ENCODE measurements around the gene RELT.

The RELT gene

DNA sequence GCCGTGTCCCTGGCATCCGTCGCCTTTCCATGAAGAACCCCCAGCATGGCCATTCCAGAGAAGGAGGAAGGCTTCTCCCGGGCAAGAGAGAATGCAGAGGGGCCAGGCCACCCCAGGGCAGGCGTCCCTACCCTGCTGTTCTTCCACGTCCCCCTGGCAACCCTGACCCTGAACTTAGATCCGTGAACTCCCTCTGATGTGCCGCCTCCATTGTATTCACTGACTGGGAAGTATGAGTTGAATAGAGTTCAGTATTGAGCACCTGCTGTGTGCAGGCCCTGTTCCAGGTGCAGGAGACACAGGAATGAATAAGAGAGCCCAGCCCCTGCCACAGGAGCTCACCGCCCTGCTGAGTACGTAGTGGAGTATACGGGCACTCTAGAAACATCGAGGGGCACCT, 29.1 kb upstream of the RELT start:
- no peak for DNase-seq (ENCODE audit: low read depth)

DNA sequence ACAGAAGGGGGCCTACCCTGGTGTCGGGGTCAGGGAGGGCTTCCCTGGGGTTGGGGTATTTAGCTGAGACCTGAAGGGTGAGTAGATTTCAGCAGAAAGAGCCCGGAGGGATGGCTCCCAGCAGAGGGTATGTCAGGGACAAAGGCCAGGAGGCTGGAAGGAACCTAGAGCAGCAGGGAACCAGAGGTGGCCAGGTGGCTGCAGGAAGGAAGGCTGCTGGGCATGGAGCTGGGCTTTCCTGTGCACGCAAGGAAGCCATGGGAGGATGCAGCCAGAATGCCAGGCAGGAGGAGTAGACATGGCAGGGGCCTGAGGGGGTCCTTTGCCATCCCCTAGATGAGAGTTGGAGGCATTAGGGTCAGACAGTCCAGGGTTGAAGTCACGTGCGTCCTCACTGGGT, 27.4 kb upstream of the RELT start:
- DNase-seq (ENCODE audit: low read depth): no peak

DNA sequence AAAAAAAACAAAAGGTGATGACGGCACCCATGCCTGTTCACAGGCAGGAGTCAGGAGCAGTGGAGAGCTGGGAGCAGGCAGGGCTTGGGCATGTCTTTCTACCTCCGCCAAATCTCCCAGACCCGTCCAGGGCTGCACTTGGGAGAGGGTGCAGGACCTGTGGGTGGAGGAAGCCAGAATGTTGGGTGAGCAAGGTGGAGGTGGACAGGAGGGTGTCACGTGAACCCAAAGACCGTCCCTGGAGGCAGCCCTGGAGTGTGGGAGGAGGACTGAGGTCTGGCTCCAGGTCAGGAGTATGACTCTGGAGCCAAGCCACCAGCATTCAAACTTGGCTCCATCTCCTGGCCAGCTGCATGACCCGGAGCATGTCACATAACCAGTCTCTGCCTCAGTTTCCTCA, 26.6 kb upstream of the RELT start:
- DNase-seq (ENCODE audit: low read depth): no peak

DNA sequence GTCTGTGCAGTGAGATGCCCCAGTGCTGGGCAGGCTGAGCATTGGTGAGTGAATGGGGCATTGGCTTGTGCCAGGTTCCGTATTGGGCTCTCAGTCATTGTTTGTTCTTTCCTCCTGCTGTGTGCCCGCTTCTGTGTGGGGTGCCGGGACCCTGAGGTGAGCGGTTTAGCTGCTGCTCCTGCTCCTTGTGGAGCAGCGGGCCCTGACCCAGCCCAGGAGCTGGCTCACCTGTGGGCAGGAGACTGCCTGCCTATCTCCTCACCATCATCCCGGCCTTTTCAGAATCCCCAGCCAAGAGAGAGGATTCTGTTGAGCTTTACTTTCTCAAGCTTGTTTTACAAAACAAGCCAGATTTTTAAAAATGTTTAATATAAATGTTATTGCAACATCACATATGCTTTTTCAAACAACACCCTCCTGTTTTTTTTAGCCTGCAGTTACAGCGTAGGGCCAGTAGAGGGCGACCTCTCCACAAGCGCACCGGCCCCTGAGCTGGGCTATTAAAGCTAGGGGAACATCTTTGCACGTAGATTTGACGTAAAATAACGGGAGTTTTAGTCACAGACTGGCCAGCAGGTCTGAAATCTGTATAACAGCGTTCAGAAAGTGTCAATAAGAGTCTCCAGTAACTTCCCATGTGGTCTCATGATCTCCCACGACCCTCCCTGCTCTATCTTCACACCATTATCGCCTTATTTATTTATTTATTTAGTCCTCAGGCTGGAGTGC, 25.1 kb upstream of the RELT start:
- peak; percentile 70 for DNase-seq (ENCODE audit: low read depth)

- no peak for DNase-seq (ENCODE audit: low read depth)
These were observed 22.8 kb upstream of the RELT start for GRCh38 chr11:73353422-73353821.

DNA sequence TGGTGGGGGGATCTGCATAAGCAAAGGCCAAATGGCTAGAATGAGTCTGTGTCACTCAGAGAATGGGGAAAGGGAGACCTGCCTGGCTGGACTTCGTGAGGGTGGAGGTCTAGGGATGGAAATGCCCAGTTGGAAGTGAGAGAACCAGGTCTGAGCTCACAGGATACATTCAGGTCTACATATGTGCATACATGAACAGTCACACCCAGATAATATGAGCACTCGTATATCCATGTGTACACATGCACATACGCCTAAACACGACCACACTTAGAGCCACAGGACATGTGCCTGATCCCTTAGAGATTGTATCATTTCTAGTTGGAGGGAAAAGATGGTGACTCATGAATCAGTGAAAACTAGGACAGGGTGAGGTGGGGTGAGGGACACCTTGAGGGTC, 21.1 kb upstream of the RELT start:
- DNase-seq (ENCODE audit: low read depth): no peak

DNA sequence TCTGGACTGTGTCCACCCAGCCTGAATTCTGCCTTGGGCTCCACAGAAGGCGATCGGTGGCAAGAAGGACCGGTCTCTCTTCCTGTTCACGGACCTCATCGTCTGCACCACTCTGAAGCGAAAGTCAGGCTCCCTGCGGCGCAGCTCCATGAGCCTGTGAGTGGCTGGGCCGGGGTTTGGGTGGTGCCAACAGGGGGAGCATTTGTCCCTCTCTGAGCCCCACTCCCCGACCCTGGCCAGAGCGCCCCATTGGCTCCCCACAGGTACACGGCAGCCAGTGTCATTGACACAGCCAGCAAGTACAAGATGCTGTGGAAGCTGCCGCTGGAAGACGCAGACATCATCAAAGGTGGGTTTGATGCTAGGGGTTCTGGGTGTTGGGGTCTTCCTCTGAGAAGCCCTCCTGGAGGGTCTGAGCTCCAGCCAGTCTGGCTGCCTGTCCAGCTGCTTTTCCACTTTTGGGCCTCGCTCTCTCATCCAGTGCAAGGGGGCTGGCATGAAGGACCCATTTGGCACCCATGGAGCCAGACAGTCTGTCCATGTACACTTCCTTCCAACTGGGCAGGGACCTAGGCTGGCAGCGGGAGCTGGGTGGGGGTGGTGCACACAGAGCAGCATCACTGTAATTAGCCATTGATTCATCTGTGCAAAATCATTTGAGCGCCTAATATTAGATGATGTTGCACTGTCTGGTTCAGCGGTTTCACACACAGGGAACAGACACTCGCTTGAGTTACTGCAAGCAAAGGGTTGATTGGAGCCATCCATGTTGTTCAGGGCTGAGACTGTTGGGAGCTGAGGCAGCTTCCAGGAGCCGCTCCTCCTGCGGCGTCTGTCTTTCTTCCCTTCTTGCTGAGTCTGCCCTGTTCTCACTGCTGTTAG, 19.0 kb upstream of the RELT start:
- DNase-seq (ENCODE audit: low read depth): no peak

DNA sequence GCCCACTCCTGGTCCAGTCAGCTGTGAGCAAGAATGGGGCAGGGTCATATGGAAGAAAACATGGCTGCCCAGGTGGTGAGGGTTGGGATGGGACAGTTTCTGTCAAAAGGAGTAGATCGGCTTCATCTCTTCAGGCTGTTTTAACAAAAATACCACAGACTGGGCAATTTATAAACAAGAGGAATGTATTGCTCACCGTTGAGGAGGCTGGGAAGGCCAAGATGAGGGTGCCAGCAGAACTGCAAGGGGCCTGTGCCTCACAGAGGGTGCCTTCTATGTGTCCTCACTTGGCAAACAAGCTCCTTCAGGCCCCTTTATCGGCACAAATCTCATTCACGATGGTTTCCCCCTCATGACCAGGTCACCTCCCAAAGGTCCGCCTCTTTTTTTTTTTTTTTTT, 18.1 kb upstream of the RELT start:
- no peak for DNase-seq (ENCODE audit: low read depth)

GRCh38 chr11:73359341-73359740, 16.9 kb upstream of the RELT start:
- DNase-seq (ENCODE audit: low read depth): no peak

GRCh38 chr11:73359930-73360742, 16.1 kb upstream of the RELT start:
- no peak for DNase-seq (ENCODE audit: low read depth)

GRCh38 chr11:73360743-73361369, 15.3 kb upstream of the RELT start:
- no peak for DNase-seq (ENCODE audit: low read depth)

- DNase-seq (ENCODE audit: low read depth): no peak
These were observed 14.0 kb upstream of the RELT start for GRCh38 chr11:73361953-73362776.

DNA sequence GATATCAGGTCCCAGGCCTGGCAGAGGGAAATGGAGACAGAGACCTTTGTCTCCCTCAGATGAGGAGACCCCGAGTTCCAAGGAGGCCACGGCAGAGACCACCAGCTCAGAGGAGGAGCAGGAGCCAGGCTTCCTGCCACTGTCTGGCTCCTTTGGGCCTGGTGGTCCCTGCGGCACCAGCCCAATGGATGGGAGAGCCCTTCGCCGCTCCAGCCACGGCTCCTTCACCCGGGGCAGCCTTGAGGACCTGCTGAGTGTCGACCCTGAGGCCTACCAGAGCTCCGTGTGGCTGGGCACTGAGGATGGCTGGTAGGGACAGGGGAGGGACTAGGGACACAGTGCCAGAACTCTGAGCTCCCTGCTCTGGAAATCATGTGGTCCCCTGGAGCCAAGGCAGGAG, 13.1 kb upstream of the RELT start:
- no peak for DNase-seq (ENCODE audit: low read depth)

DNA sequence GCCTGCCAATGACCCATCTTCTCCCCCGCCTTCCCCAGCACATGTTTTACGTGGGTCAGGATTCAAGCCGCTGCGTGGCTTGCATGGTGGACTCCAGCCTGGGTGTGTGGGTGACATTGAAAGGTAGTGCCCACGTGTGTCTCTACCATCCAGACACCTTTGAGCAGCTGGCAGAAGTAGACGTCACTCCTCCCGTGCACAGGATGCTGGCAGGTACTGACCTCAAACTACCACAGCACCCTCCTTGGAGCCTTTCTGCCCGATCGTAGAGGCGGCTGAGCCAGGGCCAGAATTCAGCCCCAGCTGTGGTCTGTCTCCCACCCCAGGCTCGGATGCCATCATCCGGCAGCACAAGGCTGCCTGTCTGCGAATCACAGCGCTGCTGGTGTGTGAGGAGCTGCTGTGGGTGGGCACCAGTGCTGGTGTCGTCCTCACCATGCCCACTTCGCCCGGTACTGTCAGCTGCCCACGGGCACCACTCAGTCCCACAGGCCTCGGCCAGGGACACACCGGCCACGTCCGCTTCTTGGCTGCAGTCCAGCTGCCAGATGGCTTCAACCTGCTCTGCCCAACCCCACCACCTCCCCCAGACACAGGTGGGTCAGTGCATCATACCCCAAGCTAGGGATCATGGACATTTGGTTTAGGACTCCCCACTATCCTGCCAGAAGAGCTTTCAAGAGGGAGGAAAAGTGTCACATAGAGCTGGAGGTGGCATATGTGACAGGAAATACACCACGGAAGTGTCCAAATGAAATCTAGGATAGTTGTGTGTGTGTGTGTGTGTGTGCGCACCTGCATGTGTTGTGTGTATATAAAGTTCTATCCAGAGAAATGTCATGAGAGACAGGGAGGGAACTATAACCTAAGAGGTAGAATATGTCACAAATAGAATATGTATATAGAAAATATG, 10.6 kb upstream of the RELT start:
- no peak for DNase-seq (ENCODE audit: low read depth)

- DNase-seq (ENCODE audit: low read depth): no peak
These were observed 10.0 kb upstream of the RELT start for GRCh38 chr11:73366265-73366610.

GRCh38 chr11:73366953-73367352, 9.2 kb upstream of the RELT start:
- no peak for DNase-seq (ENCODE audit: low read depth)

DNA sequence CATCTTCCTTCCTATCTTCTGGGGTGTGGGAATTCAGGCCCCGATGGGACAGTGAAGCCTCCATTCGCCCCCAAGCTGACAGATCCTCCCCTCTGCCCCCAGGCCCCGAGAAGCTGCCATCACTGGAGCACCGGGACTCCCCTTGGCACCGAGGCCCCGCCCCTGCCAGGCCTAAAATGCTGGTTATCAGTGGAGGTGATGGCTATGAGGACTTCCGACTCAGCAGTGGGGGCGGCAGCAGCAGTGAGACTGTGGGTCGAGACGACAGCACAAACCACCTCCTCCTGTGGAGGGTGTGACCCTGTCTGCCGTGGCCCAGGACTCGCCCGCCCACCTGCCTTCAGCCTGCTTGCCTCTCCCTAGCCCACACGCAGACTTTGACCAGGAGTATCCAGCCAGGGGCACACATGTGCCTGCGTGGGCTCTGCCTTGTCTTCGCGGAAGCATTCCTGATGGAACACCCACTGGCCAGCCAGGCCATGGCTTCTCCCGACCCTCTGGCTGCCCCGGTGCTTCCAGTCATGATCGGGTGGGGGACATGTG, 8.6 kb upstream of the RELT start:
- DNase-seq (ENCODE audit: low read depth): no peak

DNA sequence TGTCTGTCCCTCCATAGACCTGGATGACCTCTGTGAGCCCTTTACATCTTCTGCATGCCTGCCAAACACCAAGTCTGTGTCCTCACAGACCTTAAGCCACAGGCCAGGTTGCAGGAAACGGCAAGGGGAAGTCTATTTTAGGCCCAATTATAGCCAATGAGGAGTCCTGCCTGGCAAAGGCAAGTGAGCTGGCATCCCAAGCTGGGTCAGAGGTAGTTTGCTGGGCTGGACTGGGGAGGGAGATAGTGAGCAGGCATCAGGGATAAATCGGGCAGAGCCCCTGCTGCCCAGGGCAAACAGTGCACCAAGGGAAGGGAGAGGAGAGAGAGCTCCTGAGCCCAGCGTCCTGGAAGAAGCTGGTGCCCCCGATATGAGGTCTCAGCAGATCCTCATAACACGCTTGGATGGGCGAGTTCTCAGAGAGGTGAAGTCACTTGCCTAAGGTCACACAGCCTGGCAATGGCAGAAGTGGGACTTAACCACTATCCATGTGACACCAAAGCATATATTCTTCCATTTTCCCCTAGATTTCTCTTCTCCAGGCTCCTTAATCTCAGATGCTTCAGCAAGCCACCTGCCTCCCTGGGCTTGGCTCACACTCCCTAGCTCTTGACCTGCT, 3.7 kb upstream of the RELT start:
- peak; percentile 23 for DNase-seq (ENCODE audit: low read depth)

GRCh38 chr11:73374151-73374550, 2.0 kb upstream of the RELT start:
- peak; percentile 68 for DNase-seq (ENCODE audit: low read depth)

- DNase-seq (ENCODE audit: low read depth): no peak
These were observed 404 bp upstream of the RELT start for GRCh38 chr11:73375830-73376159.
